Stimulated activated CD4-positive, alpha-beta T cell treated with anti-CD3 and anti-CD28 coated beads, Interleukin-2, amount 100 ng/mL, for 48 hours (primary cell): ENCODE data around the gene CARD8.
"Not testable (repeated sequence)": the region's sequence is repeated elsewhere in the genome, so short reads cannot be mapped to it uniquely, and the experiment has no call there.

ENCODE experiments used
- DNase-seq, 2 donors: peaks; one replicate each; pipeline ENCODE4 v3.0.0-alpha.2; 2020

The CARD8 gene, protein sequence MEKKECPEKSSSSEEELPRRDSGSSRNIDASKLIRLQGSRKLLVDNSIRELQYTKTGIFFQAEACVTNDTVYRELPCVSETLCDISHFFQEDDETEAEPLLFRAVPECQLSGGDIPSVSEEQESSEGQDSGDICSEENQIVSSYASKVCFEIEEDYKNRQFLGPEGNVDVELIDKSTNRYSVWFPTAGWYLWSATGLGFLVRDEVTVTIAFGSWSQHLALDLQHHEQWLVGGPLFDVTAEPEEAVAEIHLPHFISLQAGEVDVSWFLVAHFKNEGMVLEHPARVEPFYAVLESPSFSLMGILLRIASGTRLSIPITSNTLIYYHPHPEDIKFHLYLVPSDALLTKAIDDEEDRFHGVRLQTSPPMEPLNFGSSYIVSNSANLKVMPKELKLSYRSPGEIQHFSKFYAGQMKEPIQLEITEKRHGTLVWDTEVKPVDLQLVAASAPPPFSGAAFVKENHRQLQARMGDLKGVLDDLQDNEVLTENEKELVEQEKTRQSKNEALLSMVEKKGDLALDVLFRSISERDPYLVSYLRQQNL

DNA sequence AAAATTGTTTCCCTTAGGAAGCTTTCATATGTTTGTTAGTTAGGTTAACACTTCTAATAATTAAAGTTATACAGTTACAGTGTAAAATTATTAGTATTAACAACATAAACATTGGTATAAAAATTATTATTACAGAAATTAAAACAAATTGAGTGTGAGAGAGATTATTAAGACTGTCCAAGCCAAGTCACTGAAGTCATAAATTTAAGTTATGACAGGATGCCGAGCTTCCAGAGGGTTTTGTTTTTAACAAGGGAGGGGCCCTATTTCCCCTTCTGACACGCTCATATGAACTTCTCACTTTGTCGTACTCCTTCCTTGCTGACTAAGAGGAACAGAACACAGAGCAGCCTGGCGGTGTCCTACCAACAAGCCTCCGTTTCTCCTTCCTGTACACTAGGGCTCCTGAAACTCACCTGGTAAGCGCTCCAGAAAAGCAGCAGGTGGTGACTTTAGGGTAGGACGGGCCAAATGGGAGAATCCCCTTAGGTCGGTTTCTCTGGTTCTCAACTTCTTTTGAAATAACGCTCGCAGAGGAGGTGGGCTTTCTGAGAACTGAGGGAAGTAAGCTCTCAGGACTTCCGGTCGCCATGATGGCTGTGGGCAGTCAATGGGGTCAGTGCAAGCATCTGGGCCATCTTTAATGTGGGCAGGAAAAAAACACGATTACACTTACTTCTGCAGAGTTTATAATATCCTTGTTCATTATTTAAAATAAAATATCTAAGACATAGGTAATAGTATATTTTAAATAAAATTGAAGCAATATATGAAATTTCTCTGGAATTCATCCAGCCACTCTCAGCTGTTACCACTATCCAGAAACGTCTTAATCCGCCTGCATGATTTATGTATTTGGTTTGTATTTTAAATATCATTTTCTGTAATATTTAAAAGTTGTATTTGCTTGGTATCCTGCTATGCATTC, at the start of gene CARD8:
Gene CARD8, minus strand, starts transcription at position 537 of the 928 bp plus-strand sequence. CDS start 14,892 bp downstream, outside the sequence.
- peak; percentile 64 to 71 for DNase-seq

DNA sequence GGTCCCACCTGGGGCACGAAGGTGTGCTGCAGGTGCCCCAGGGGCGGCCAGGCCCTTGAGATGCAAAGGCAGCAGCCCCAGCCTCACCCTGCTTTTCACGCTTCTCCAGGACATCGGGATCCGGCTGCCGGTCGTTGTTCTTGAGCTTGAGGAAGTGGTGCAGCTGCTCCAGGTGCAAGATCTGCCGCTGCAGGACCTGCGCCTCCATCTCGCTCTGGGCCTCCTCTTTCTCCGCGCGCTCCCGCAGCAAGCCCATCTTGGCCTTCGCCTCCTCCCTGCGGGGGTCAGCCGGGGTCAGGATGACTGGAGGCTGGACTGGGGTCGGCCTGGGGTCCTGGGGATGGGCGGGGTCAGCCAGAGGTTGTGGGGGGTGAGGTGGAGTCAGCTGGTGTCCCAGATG, 48.2 kb upstream of the CARD8 start:
- no peak for DNase-seq

DNA sequence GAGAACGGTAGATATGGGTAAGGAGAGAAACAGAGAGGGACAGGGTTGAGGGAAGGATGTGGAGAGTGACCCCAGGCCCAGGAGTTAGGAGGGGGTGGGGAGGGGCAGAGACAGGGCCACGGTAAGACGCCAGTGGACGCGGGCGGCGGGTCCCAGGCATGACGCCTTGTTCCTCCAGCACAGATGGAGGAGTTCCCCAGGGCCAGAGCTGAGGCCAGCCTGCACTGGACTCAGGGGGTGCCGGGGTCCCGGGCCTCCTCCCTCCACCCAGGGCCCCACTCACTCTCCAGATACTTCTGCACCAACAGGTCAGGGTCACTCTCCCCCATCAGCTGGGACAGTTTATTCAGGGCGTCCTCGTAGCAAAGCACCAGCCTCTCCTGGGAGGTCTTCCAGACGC, 47.7 kb upstream of the CARD8 start:
- no peak for DNase-seq

DNA sequence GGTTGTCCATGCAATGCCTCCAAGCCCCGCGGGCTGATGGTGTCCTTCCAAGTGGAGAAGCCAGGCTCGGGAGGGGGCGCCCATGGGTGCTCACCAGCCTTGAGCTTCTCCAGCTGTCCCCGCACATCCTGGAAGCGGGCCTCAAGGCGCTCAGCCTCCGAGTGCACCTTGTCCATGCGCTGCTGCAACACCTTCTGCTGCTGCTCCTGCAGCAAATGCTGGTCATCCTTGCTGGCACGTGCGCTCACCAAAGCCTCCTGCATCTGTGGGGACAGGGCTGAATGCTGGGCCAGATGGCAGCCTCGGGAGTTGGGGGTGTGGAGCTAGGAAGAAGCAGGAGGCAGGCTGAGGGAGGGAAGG, 46.9 kb upstream of the CARD8 start:
- DNase-seq = no peak

DNA sequence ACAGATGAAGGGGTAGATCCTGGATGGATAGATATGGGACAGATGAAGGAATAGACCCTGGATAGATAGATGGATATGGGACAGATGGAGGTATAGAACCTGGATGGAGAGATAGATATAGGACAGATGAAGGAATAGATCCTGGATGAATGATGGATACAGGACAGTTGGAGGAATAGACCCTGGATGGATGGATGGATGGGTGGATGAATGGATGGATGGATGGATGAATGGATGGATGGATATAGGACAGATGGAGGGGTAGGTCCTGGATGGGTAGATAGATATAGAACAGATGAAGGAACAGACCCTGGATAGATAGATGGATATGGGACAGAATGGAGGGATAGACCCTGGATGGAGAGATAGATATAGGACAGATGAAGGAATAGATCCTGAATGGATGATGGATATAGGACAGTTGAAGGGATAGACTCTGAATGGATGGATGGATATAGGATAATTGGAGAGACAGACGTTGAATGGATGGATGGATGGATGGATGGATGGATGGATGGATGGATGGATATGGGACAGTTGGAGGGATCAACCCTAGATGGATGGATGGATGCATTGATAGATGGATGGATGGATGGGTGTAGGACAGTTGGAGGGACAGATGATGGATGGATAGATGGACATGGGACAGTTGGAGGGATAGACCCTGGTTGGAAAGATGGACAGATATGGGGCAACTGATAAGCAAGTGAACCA, 46.3 kb upstream of the CARD8 start:
- DNase-seq = no peak

DNA sequence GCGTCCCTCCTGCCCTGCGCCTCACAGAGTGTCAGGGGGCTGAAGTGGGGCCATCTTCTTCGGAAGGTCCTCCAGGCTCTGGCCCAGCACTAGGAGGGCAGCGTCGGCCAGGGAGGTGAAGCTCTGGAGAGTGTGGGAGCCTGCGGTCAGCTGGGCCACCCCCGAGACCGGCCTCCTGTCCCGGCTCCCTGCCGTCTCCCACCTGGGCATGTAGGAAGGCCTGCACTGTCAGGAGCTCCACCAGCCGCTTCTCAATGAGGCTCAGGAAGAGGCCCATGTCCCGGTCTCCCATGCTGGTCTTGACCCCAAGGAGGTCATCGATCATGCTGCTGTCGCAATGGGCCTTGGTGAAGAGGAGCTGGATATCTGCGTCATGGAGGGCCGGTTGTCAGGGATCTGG, 42.3 kb upstream of the CARD8 start:
- no peak for DNase-seq

DNA sequence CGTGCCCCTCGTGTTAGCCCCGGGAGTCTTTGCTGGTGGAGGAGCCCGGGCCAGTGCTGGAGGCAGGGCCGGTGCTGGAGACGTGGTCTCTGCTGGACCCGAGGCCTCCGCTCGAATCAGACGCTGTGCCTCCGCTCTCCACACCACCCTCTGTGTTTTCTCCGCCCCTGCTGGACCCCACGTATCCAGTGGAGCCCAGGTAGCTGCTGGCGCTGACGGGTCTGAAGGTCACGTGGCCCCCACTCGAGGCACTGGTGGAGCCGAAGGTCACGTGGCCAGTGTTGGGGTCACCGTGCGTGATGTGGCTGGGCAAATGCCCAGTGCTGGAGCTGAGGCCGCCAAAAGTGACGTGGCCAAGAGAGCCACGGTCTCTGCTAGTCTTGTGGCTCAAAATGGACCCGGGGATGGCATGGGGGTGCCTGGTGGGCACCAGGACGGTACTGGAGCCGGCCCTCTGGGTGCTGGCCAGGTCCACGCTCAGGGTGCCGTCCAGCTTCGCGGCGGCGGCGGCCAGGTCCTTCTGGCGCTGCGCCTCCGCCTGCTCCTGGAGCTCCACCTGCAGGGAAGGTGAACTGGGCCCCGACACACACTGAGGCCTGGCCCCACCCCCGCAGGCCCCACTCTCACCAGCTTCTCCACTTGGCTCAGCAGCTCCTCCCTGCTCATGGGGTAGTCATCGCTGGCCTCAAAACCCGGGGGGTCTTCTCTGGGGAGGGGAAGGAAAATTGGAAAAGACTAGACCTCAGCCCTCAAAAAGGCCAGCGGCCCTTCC, 41.4 kb upstream of the CARD8 start:
- DNase-seq = no peak

DNA sequence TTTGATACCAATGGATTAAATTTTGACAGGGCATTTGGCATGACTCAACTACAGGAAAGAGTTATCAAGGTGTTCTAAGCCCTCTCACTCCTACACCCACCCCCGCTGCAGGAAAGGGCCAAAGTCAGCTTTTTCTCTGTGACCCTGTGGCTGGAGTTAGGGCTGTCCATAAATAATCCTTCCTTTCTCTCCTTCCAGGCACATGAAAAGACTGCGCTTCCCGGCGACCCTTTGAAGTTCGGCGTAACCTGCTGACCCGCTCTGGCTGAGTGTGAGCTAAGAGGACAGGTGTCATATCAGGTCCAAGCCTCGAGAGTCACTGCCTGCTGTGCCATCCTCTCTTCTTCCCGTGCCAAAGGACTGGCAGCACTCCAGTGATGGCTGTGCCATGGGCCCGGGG, 39.7 kb upstream of the CARD8 start:
- no peak for DNase-seq

DNA sequence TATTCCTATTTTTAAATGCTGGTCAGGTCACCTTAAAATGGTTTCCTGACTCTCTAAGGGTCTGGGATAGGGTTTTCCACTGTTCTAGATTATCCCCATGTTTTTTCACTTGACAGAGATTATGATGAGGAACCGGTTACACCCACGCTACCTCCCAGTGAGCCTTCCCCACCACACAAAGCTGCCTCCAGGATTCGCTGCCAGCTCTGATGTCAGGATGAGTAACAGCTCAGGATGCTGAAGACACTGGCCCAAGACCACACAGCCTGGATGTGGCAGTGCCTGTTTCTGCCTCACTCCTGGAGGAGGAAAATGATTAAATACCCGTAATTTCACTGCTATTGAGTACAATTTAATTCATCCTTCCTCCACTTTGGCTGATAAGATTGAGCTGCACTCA, 37.1 kb upstream of the CARD8 start:
- no peak for DNase-seq

DNA sequence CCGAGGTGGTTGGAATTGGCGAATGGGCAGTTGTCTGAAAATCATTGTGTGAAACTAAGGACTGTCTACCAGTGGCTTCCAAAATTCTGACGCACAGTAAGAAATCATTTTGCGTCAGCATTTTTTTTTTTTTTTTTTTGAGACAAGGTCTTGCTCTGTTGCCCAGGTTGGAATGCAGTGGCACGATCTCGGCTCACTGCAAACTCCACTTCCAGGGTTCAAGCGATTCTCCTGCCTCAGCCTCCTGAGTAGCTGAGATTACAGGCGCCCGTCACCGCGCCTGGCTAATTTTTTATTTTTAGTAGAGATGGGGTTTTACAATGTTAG, 35.7 kb upstream of the CARD8 start:
- not testable (repeated sequence) for DNase-seq

DNA sequence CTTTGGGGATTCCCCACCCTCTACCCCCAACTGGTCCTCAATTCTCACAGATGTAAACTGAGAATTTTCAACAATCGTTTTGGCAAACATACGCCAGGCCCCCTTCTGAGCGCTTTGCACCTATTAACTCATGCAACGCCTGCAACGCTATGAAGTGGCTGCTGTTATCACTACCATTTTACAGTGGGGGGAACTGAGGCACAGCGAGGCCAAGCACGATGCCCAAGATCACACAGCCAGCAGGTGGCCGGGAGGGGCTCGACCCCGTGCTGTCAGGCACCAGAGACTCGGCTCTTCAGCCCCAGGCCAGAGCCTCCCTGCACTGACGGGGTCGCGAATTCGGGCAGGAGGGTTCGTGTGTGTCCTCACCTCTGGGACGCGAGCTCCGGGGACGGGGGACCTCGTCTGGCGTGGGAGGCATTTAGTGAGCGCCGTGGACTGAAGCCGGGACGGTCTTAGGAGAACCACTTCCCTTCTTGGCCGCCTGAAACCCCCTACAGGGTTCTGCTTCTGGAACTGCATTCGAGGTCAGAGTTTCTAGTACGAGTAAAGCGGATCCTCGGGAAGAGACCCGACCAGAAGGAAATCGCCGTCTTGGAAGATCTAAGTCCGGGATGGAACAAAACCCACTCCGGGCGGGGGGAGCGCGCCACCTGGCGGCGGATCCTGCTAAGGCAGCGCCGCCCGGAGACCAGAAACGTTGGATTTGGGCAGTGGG, 35.2 kb upstream of the CARD8 start:
- DNase-seq = peak; percentile 62 to 64

DNA sequence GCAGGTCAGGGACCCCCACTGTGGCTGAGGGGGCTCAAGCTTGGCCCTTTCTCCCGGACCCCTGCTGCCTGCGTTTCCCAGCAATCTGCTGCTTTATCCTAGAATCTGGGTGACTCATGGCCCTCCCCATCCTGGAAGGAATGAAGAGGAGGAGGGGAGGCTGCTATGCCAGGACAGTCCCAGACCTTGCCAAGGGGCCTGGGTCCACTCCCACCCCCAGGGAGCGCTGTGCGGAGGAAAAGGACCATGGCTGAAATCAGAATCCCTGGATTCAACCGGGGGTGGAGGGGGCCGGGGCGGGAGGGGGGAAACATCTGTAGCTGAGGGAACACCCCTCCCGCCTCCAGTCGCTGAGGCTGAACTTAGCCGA, 34.7 kb upstream of the CARD8 start:
- no peak for DNase-seq

DNA sequence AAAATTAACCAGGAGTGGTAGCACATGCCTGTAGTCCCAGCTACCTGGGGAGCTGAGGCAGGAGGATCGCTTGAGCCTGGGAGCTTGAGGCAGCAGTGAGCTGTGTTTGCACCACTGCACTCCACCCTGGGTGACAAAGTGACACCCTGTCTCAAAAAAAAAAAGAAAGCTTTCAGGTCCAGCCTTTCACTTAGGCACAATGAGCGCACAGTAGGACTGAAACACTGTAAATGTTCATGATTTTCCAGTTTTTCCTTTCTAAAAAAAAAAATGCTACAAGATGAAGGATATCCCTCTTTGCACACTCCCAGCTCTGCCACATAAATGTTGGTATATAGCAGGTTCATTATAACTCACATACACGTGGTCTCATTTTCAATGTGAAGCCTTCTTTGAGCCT, 32.0 kb upstream of the CARD8 start:
- DNase-seq = no peak

DNA sequence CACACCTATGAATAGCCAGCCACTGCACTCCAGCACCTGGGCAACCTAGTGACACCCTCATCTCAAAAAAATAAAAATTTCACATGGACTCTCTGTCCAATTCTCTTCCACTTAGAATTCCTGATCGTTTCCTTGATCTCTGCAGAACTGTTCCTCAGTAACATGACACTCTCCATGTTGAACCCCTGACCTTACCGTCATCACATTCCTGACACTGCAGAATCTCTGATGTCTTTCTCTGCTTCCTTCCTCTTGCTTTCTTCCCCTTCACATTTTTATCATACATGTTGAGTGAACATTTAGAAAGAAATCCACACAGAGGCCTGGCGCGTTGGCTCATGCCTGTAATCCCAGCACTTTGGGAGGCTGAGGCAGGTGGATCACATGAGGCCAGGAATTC, 29.2 kb upstream of the CARD8 start:
- no peak for DNase-seq

DNA sequence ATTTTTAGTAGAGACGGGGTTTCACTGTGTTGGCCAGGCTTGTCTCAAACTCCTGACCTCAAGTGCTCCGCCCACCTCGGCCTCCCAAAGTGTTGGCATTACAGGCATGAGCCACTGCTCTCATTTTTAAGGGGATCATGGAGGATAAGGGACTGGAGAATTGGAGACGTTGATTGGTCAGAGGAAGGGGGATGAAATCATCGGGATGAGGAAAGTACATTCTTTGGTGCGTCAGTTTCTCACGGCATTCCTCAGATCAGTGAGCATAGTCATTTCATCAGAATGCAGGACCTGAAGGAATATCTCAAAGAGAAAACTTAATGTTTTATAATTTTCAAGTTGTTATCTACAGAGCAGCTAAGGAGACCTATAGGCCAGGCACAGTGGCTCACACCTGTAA, 28.2 kb upstream of the CARD8 start:
- no peak for DNase-seq

DNA sequence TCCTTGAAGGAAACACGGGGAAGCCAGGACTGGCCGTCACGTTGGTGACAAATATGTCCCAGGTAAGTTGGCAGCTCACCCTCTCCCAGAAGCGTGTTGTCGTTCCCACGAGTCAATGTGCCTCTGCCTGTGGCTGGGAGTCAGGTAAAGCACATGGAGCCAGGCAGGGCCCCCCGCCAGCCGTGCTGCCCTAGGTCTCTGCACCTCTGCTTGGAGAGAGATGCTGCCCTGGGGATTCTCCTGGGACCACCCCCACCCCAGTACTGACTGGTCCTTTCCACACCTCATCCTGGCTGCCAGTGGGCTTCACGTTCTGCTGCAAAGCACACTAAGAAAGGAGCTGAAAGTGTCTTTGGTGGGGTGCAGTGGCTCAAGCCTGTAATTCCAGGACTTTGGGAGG, 24.0 kb upstream of the CARD8 start:
- no peak for DNase-seq

DNA sequence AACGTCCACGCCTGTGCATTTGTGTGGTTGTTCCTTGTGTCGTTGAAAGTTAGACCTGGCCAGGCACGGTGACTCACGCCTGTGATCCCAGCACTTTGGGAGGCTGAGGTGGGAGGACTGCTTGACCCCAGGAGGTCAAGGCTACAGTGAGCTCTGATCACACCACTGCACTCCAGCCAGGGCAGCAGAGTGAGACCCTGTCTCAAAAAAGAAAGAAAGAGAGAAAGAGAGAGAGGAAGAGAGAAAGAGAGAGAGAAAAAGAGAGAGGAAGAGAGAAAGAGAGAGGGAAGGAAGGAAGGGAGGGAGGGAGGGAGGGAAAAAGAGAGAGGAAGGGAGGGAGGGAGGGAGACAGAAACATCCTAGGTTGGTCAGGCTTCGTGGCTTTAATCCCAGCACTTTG, 19.2 kb upstream of the CARD8 start:
- DNase-seq = no peak

DNA sequence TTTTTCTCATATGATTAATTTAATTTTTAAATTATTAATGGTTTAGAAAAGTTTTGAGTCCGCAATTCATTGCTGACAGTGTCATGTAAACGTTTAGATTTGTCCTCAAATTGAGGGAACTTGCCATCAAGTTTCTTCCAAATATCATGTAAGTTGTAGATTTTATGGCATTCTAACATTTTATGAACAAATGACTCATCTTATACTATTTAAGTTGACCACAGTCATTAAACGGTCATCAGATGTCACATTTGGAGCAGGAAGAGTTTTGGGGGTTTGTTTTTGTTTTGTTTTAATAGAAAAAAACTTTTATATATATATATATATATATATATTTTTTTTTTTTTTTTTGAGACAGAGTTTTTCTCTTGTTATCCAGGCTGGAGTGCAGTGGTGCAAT, 18.5 kb upstream of the CARD8 start:
- no peak for DNase-seq

DNA sequence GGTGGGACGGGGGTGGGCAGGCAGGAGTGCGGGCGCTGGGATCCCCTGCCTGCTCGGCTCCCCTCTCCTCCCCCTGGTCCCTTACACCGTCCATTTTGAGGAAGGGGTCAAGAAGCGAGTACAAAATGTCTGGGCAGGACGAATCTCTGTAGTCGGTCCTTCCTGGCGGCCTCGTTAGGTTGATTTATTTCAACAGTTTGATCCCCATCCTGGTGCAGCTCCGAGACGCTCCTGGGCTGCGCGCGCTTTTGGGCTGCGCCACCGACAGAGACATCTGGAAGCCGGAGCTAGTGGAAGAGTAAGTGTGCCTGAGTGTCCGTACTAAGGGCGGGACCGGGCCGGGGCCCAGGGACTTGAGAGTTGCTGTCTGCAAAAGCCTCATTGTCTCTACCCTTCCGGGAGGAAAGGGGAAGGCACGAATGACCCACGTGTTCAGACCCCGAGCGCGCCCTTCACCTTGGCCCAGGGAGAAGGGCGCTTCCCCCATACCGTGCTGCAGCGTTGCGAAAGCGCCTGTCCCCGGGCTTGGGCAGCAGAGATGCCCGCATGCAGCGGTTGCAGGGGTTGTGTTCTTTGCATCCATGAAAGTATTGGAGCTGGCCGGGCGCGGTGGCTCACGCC, 15.9 kb upstream of the CARD8 start:
- DNase-seq = no peak

DNA sequence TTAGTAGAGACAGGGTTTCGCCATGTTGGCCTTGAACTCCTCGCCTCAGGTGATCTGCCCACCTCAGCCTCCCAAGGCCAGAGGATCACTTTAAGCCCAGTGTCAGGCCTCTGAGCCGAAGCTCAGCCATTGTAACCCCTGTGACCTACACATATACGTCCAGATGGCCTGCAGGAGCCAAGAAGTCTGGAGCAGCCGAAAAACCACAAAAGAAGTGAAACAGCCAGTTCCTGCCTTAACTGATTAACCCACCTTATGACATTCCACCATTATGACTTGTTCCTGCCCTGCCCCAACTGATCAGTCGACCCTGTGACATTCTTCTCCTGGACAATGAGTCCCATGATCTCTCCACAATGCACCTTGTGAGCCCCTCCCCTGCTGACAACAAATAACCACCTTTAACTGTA, 13.9 kb upstream of the CARD8 start:
- DNase-seq = not testable (repeated sequence)

DNA sequence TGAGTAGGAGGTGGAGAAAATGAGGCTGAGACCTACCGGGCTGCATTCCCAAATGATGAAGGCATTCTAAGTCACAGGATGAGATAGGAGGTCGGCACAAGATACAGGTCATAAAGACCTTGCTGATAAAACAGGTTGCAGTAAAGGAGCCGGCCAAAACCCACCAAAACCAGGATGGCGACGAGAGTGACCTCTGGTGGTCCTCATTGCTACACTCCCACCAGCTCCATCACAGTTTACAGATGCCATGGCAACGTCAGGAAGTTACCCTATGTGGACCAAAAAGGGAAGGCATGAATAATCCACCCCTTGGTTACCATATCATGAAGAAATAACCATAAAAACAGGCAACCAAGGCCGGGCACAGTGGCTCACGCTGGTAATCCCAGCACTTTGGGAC, 9.6 kb upstream of the CARD8 start:
- DNase-seq = not testable (repeated sequence)

DNA sequence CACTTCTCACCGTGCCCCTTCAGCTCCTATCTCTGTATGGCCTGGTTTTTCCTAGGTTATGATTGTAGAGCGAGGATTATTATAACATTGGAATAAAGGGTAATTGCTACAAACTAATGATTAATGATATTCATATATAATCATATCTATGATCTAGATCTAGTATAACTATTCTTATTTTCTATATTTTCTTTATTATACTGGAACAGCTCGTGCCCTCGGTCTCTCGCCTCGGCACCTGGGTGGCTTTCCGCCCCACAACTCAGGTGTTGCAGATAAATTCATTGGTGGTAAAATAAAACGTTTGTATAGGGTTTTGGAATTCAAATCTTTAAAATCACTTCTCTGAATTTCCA, 4.6 kb upstream of the CARD8 start:
- not testable (repeated sequence) for DNase-seq
